ENCODE results near the gene NEB. TPM values are rescaled to one million over a fixed set of nuclear protein-coding genes. Genes with fewer than 3 reads are reported as not detected.

The NEB gene
- polyA plus RNA-seq, 1 donor from 2014 or later, result 0.38 TPM

- Histone ChIP-seq H4K20me1 (ENCODE audit: insufficient read depth) (no peaks in the 10 kb centered on the region), H3K36me3 (ENCODE audit: insufficient read depth, low read length) (no peaks in the 10 kb centered on the region), H3K9ac (ENCODE audit: low read length) (no peak overlapping the region), H3K9me3 (ENCODE audit: low read length) (no peaks in the 10 kb centered on the region), H3K9me2 (ENCODE audit: insufficient read depth, low read length) (no peaks in the 10 kb centered on the region), H3K79me2 (replicated peaks; ENCODE audit: insufficient read depth, low read length) (no peaks in the 10 kb centered on the region), H3K27me3 (ENCODE audit: insufficient read depth, low read depth, low read length) (no peaks in the 10 kb centered on the region), H3K4me3 (ENCODE audit: low read length) (no peak overlapping the region), H3F3A (ENCODE audit: insufficient read depth, low read length, poor library complexity, severe bottlenecking) (no peaks in the 10 kb centered on the region), H2AFZ (ENCODE audit: low read depth, low read length) (no peak overlapping the region), H3K4me2 (ENCODE audit: low read length) (no peak overlapping the region), H3K27ac (ENCODE audit: low read length) (no peak overlapping the region)
- TF ChIP-seq POLR2AphosphoS5 (IDR thresholded peaks at IDR 0.05), result no peak
- no peak for TF ChIP-seq MXI1 (conservative IDR thresholded peaks at IDR 0.05; ENCODE audit: poor library complexity, severe bottlenecking)
- TF ChIP-seq RAD21 (conservative IDR thresholded peaks at IDR 0.05), result no peak
- no peak for TF ChIP-seq TAF1 (IDR thresholded peaks at IDR 0.05; ENCODE audit: low read depth)
- TF ChIP-seq CTCF (IDR thresholded peaks at IDR 0.05; ENCODE audit: poor library complexity, severe bottlenecking), result no peak
- no peak for TF ChIP-seq SMC3 (conservative IDR thresholded peaks at IDR 0.05; ENCODE audit: poor library complexity)
Measured at GRCh38 chr2:151491496-151491895, 242.8 kb downstream of the NEB start.

GRCh38 chr2:151490276-151490675 is 244.0 kb downstream of the NEB start:
- no peak for TF ChIP-seq POLR2AphosphoS5 (IDR thresholded peaks at IDR 0.05)
- TF ChIP-seq REST (IDR thresholded peaks at IDR 0.05; ENCODE audit: borderline replicate concordance), result no peak
- TF ChIP-seq TAF1 (IDR thresholded peaks at IDR 0.05; ENCODE audit: low read depth), result no peak
- TF ChIP-seq RAD21 (conservative IDR thresholded peaks at IDR 0.05), result no peak
- TF ChIP-seq EP300 (conservative IDR thresholded peaks at IDR 0.05; ENCODE audit: poor library complexity, severe bottlenecking), result no peak
- TF ChIP-seq EZH2 (IDR thresholded peaks at IDR 0.05; ENCODE audit: borderline replicate concordance, insufficient read depth, low read length, poor library complexity, severe bottlenecking), result no peak
- TF ChIP-seq MXI1 (conservative IDR thresholded peaks at IDR 0.05; ENCODE audit: poor library complexity, severe bottlenecking), result no peak
- no peak for TF ChIP-seq CTCF (IDR thresholded peaks at IDR 0.05; ENCODE audit: poor library complexity, severe bottlenecking)
- no peak for TF ChIP-seq SMC3 (conservative IDR thresholded peaks at IDR 0.05; ENCODE audit: poor library complexity)
- no peaks in the 10 kb centered on the region for H3K27me3 ChIP-seq (ENCODE audit: insufficient read depth, low read depth, low read length)

More at GRCh38 chr2:151490276-151490675, 244.0 kb downstream of the NEB start:
- Histone ChIP-seq H3K9ac (ENCODE audit: low read length) (no peak overlapping the region), H3K9me2 (ENCODE audit: insufficient read depth, low read length) (no peaks in the 10 kb centered on the region), H3K36me3 (ENCODE audit: insufficient read depth, low read length) (no peaks in the 10 kb centered on the region), H3K27ac (ENCODE audit: low read length) (no peak overlapping the region), H3K79me2 (replicated peaks; ENCODE audit: insufficient read depth, low read length) (no peaks in the 10 kb centered on the region), H2AFZ (ENCODE audit: low read depth, low read length) (no peak overlapping the region), H3K4me2 (ENCODE audit: low read length) (no peak overlapping the region), H4K20me1 (ENCODE audit: insufficient read depth) (no peaks in the 10 kb centered on the region), H3F3A (ENCODE audit: insufficient read depth, low read length, poor library complexity, severe bottlenecking) (no peaks in the 10 kb centered on the region), H3K4me3 (ENCODE audit: low read length) (no peak overlapping the region), H3K9me3 (ENCODE audit: low read length) (no peaks in the 10 kb centered on the region)
